GM12878 (cell line): ENCODE results near the gene FGD5. TPM values are rescaled to one million over a fixed set of nuclear protein-coding genes. Genes with fewer than 3 reads are reported as not detected.

Source experiments
- ATAC-seq: fragments of 200-7000 bp; cut with Tn5 transposase; 3 replicates; pipeline ENCODE4 v1.9.1; 2020; ENCODE audit warnings: mild to moderate bottlenecking, moderate library complexity
- BruUV-seq: library from RNA; stranded (reverse); fragments of 400-500 nt; replicated peaks from 2 replicates; lab custom pipeline; 2021; lab: Mats Ljungman, UMichigan
- CTCF ChIA-PET: fragments of 300-600 bp; sonication (Branson Sonifier 250); formaldehyde crosslinking; extraction: SDS; loops from one replicate; lab custom pipeline; 2021; ENCODE audit warnings: inconsistent platforms; lab: Yijun Ruan, JAX
- POLR2A ChIA-PET: fragments of 350-600 bp; formaldehyde crosslinking; extraction: SDS; loops from one replicate; lab custom pipeline; 2021; ENCODE audit warnings: inconsistent platforms; lab: Charles Lee
- RAD21 ChIA-PET: fragments of 300-600 bp; sonication (Branson Sonifier 250); formaldehyde crosslinking; loops from one replicate; lab custom pipeline; 2023; ENCODE audit warnings: antibody characterized with exemption; ENCODE audit not compliant: unreplicated experiment; lab: Charles Lee
- SMC1A ChIA-PET: fragments of 300-600 bp; sonication (Branson Sonifier 250); formaldehyde crosslinking; loops from one replicate; lab custom pipeline; 2023; ENCODE audit not compliant: unreplicated experiment, uncharacterized antibody; lab: Charles Lee
- DNase-seq: peaks from one replicate; pipeline ENCODE4 v3.0.0-alpha.2; 2011; ENCODE audit warnings: low read depth, low spot score
- FAIRE-seq: peaks from 3 replicates; lab custom pipeline; 2011; peaks lifted over from hg19 to GRCh38; lab: Jason Lieb, UNC
- H2AFZ ChIP-seq: 2 replicates; pipeline ENCODE4 v1.6.0; 2011; ENCODE audit warnings: low read depth, low read length, control low read depth; ENCODE audit not compliant: control insufficient read depth
- H3K27ac ChIP-seq: 2 replicates; pipeline ENCODE4 v1.5.1; 2011; ENCODE audit warnings: control low read depth; ENCODE audit not compliant: control insufficient read depth, insufficient read depth
- H3K27me3 ChIP-seq, 2 experiments: replicated peaks in 1 of 2; 2 replicates each; pipeline versions ENCODE4 v1.6.0 to v1.6.1; 2011; ENCODE audit warnings: low read length in 1 of 2; ENCODE audit not compliant: control insufficient read depth in 2 of 2, insufficient read depth in 2 of 2
- H3K36me3 ChIP-seq, 2 experiments: 2 replicates each; pipeline ENCODE4 v1.5.1; 2011; ENCODE audit warnings: low read length in 1 of 2; ENCODE audit not compliant: control insufficient read depth in 2 of 2, insufficient read depth in 2 of 2
- H3K4me1 ChIP-seq: 2 replicates; pipeline ENCODE4 v1.6.1; 2011; ENCODE audit warnings: mild to moderate bottlenecking, low read length, moderate library complexity, mixed read lengths; ENCODE audit not compliant: control insufficient read depth, insufficient read depth
- H3K4me2 ChIP-seq: 2 replicates; pipeline ENCODE4 v1.6.0; 2011; ENCODE audit warnings: control low read depth; ENCODE audit not compliant: control insufficient read depth, insufficient read depth
- H3K4me3 ChIP-seq: fragments of 200-600 bp; sonication (generic); 2 replicates; pipeline ENCODE4 v1.5.1; 2016
- H3K79me2 ChIP-seq: 2 replicates; pipeline ENCODE4 v1.6.0; 2011; ENCODE audit warnings: low read length; ENCODE audit not compliant: control insufficient read depth, insufficient read depth
- H3K9ac ChIP-seq: 2 replicates; pipeline ENCODE4 v1.8.0; 2011; ENCODE audit warnings: low read length, control low read depth, mixed read lengths; ENCODE audit not compliant: control insufficient read depth, insufficient read depth
- H3K9me3 ChIP-seq: replicated peaks from 3 replicates; pipeline ENCODE4 v1.5.1; 2011; ENCODE audit warnings: mild to moderate bottlenecking, low read length; ENCODE audit not compliant: control insufficient read depth, insufficient read depth
- H4K20me1 ChIP-seq: 2 replicates; pipeline ENCODE4 v1.6.0; 2011; ENCODE audit not compliant: control insufficient read depth, insufficient read depth
- BHLHE40 ChIP-seq, 2 experiments: fragments of 450-650 bp in 1 of 2; IDR thresholded peaks; 2 replicates each; pipeline ENCODE4 v1.6.1; 2011 to 2017; ENCODE audit warnings: low read depth in 2 of 2, borderline replicate concordance in 1 of 2, improper control_type of control experiment in 1 of 2, low read length in 1 of 2, mild to moderate bottlenecking in 1 of 2
- PAX5 ChIP-seq: IDR thresholded peaks from 2 replicates; pipeline ENCODE4 v1.6.1; 2011; ENCODE audit warnings: low read depth, low read length, borderline replicate concordance
- SMAD5 ChIP-seq: IDR thresholded peaks from 2 replicates; pipeline ENCODE4 v1.6.1; 2016; ENCODE audit warnings: antibody characterized with exemption, low read depth
- SMC3 ChIP-seq: IDR thresholded peaks from 2 replicates; pipeline ENCODE4 v1.6.1; 2011; ENCODE audit warnings: low read length, improper control_type of control experiment, borderline replicate concordance
- ZNF274 ChIP-seq: IDR thresholded peaks from one replicate; pipeline ENCODE4 v1.8.0; 2011; ENCODE audit not compliant: insufficient read length, insufficient read depth
- WGBS: methylation state at CpG from one replicate; pipeline ENCODE4 v1.1.6; 2016; ENCODE audit warnings: low lambda C conversion rate; ENCODE audit not compliant: insufficient replicate concordance, insufficient coverage; ENCODE audit errors: missing lambda C conversion rate; 5-methylcytosine and 5-hydroxymethylcytosine counted together
- in situ Hi-C: fragments of 300-500 bp; cut with MboI; formaldehyde crosslinking; loops from 9 replicates; pipeline ENCODE4 v1.14.3; 2018; ENCODE audit warnings: mixed read lengths
- intact Hi-C: fragments of 100-400 bp; cut with micrococcal nuclease; formaldehyde crosslinking; loops from one replicate; pipeline ENCODE4 v1.14.2; 2022; ENCODE audit not compliant: unreplicated experiment
- polyA plus RNA-seq, 11 experiments: library from polyadenylated mRNA; depleted of rRNA in 4 of 11; unstranded in 6 of 11; stranded (reverse) in 5 of 11; fragments of >200 nt; fragmentation: Nextera tagmentation in 4 of 11; fragmentation: Illumina TruSeq in 1 of 11; extraction: Ambion mirVana in 4 of 11; extraction: Trizol in 1 of 11; gene quantifications; 1 replicate in 1 of 11; 2 replicates in 10 of 11; pipeline versions ENCODE4 v1.2.1 to v1.2.3, GENCODE V29; 2011 to 2016; ENCODE audit warnings: inconsistent platforms in 2 of 11, missing spikeins in 2 of 11, low read depth in 1 of 11
- total RNA-seq, 4 experiments: library from RNA; depleted of rRNA in 3 of 4; stranded (reverse); fragments of >200 nt in 3 of 4; fragmentation: Illumina TruSeq in 1 of 4; extraction: Trizol in 1 of 4; gene quantifications; 2 replicates each; pipeline versions ENCODE4 v1.2.1 to v1.2.3, GENCODE V29; 2013 to 2021
- TF ChIP-seq, protein P1 (sequence below): fragments of 450-650 bp; IDR thresholded peaks from 2 replicates; pipeline ENCODE4 v1.6.1; 2018; ENCODE audit warnings: borderline replicate concordance, mild to moderate bottlenecking; ENCODE audit not compliant: partially characterized antibody

FGD5 gene
- total and polyA plus RNA-seq, 10 of the 15 experiments (the other 5 are each of a cell fraction or from before 2014, with no cell fraction given): 0.03 to 0.13 (median 0.11) TPM; not detected in 3

DNA sequence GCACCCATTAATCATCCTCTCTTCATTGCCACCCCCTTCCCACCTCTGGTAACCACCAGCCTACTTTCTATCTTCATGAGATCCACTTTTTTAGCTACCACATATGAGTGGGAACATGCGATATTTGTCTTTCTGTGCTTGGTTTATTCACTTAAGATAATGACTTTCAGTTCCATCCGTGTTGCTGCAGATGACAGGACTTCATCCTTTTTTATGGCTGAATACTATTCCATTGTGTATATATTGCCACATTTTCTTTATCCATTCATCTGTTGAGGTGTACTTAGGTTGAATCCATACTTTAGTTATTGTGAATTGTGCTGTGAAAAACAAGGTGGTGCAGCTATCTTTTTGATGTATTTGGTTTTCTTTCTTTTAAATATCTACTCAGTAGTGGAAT, 75.3 kb downstream of the FGD5 start:
- Histone ChIP-seq H3K4me2 (no peak overlapping the region), H3K27ac (no peak overlapping the region), H3K9me3 (no peaks in the 10 kb centered on the region), H3K4me1 (no peaks in the 10 kb centered on the region), H2AFZ (no peak overlapping the region), H4K20me1 (no peaks in the 10 kb centered on the region), H3K36me3 (no peaks in the 10 kb centered on the region), H3K4me3 (no peak overlapping the region), H3K27me3 (peaks cover 0 to 4% of the 10 kb centered on the region in 2 experiments; a peak in 2 of 4 replicates), H3K9ac (no peak overlapping the region), H3K79me2 (no peaks in the 10 kb centered on the region)
- BruUV-seq: no TSS peak
- ChIA-PET CTCF (no interaction called here), POLR2A (interaction anchor here (0.6 to 0.7 kb wide), 3 partner anchors 11 to 1237 kb away, joined by 3 to 7 read pairs (median 4); no protein-coding TSS in a partner anchor), RAD21 (no interaction called here), SMC1A (no interaction called here)
- in situ Hi-C loops (no loop called here), intact Hi-C loops (no loop called here)
- FAIRE-seq: no peak
- no peak for TF ChIP-seq SMC3
- no peak for TF ChIP-seq SMAD5
- TF ChIP-seq, protein P1, sequence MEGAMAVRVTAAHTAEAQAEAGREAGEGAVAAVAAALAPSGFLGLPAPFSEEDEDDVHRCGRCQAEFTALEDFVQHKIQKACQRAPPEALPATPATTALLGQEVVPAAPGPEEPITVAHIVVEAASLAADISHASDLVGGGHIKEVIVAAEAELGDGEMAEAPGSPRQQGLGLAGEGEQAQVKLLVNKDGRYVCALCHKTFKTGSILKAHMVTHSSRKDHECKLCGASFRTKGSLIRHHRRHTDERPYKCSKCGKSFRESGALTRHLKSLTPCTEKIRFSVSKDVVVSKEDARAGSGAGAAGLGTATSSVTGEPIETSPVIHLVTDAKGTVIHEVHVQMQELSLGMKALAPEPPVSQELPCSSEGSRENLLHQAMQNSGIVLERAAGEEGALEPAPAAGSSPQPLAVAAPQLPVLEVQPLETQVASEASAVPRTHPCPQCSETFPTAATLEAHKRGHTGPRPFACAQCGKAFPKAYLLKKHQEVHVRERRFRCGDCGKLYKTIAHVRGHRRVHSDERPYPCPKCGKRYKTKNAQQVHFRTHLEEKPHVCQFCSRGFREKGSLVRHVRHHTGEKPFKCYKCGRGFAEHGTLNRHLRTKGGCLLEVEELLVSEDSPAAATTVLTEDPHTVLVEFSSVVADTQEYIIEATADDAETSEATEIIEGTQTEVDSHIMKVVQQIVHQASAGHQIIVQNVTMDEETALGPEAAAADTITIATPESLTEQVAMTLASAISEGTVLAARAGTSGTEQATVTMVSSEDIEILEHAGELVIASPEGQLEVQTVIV: no peak
- TF ChIP-seq ZNF274: no peak
- no peak for TF ChIP-seq PAX5
- no peak for TF ChIP-seq BHLHE40 (IDR thresholded peaks at IDR 0.05; ENCODE audit: borderline replicate concordance in 1 of 2, low read depth in 2 of 2, low read length in 1 of 2)
- ATAC-seq: no peak
- 59% methylated on average over 2 of the region's 2 CpGs for WGBS
- DNase-seq: no peak
